Stimulated activated CD4-positive, alpha-beta T cell treated with anti-CD3 and anti-CD28 coated beads, TNF-alpha, amount 100 ng/mL, for 1 hour (primary cell): ENCODE data around the gene MRGPRX1.
"Not testable (repeated sequence)": the region's sequence is repeated elsewhere in the genome, so short reads cannot be mapped to it uniquely, and the experiment has no call there.

Source experiments
- DNase-seq, 3 donors: peaks; one replicate each; pipeline ENCODE4 v3.0.0-alpha.2; 2020; ENCODE audit warnings: low read depth in 3 of 3, low spot score in 1 of 3

MRGPRX1 gene

GRCh38 chr11:18939314-18939713, at the start of gene MRGPRX1:
Gene MRGPRX1, minus strand, starts transcription at chr11:18939414. Its CDS starts 4,630 bp downstream, at chr11:18934784.
- no peak for DNase-seq

GRCh38 chr11:18987454-18988231, 48.4 kb upstream of the MRGPRX1 start:
- DNase-seq: no peak

DNA sequence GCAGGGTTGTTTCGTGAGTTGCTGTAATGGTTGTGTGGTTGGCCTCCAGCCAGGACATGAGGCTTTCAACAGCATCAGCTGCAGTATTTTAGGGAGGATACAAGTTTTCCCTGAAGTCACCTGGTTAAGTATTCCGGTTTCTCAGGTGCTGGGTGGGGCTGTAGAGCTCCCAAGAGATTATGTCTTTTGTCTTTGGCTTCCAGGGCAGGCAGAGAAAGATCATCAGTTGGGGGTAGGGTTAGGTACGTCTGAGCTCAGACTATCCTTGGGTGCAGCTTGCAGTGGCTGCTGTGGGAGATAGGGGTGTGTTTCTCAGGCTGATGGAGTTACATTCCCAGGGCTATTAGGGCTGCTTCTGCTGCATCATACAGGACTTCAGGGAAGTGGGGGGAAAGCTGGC, 47.5 kb upstream of the MRGPRX1 start:
- DNase-seq: no peak

- no peak for DNase-seq
Measured at GRCh38 chr11:18981897-18982296, 42.7 kb upstream of the MRGPRX1 start.

DNA sequence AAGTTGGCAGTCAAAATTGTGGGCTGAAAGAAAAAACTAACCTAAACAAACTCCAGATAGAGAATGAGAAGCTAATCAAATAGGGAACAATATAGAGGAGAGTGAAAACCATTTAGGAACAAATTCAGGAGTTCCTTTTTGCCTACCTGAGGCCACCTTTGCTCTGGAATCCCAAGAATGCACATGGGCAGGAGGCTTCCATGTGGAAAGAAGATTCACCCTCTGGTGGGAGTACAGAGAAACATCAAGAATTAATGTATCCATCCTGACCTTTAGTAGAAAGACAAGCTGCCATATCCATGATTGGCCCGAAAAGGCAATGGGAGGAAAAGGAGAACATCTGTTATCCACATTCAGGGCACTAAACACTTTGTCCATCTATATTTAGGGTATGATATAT, 35.0 kb upstream of the MRGPRX1 start:
- DNase-seq: no peak

DNA sequence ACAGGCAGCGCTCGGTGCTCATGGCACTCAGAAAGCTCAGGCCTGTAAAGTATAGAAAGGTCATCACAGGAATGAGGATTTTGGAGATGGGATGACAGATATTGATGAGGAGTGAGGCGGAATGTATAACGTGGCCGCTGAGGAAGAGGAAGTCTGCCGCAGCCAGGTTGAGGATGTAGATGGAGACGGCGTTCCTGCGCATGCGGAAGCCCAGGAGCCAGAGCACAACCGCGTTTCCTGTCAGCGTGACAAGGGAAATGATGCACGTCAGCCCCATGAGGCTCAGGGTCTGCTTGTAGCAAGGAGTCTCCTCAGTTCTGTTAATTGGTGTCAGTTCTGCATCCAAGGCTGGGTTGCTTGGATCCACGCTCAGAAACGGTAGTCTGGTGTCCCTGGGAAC, 33.1 kb upstream of the MRGPRX1 start:
- DNase-seq: no peak

DNA sequence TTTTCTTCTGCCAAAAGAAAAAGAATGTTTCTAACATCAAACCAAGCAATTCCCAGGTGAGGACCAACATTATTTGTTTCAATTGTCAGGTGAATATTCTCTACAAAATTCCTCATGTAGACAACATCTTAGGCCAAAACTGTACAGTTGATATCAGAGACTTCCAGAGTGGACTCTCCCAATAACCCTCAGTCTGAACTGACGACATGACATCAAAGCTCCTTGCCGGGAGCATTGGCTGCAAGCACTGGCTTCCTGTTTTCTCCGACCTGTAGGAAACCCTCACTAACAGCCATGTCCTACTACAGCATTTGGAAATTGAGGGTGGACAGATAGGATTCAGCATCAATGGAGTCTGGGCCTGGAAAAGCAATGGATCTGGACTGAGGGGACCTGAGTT, 30.5 kb upstream of the MRGPRX1 start:
- no peak for DNase-seq

DNA sequence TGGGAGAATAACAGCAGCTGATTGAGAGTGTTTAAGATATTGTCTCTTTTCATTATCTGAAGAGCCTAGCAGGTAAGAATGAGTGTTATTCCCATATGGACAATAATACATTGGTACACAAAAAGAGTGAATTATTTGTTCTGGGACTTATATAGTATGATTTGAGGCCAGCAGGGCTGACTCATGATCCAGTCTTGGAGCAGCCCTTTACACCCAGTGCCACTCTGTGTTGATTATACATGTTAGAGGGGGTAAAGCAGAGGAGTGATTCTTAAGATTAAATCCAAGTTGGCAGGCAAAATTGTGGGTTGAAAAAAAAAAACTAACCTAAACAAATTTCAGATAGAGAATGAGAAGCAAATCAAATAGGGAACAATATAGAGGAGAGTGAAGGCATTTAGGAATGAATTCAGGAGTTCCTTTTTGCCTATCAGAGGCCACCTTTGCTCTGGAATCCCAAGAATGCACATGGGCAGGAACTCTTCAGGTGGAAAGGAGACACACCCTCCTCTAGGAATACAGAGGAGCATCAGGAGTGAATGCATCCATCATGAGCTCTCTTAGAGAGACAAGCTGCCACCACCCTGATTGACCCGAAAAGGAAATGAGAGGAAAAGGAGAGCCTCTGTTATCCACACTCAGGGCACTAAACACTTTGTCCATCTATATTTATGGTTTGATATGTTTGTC, 19.2 kb upstream of the MRGPRX1 start:
- DNase-seq: no peak

DNA sequence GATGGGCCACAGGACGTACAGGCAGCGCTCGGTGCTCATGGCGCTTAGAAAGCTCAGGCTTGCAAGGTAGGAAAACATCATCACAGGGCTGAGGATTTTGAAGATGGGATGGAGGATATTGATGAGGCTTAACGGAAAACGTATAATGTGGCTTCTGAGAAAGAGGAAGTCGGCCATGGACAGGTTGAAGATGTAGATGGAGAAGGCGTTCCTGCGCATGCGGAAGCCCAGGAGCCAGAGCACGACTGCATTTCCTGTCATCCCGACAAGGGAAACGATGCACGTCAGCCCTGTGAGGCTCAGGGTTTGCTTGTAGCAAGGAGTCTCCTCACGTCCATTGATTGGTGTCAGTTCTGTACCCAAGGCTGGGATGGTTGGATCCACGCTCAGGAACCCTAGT, 17.4 kb upstream of the MRGPRX1 start:
- DNase-seq: no peak

DNA sequence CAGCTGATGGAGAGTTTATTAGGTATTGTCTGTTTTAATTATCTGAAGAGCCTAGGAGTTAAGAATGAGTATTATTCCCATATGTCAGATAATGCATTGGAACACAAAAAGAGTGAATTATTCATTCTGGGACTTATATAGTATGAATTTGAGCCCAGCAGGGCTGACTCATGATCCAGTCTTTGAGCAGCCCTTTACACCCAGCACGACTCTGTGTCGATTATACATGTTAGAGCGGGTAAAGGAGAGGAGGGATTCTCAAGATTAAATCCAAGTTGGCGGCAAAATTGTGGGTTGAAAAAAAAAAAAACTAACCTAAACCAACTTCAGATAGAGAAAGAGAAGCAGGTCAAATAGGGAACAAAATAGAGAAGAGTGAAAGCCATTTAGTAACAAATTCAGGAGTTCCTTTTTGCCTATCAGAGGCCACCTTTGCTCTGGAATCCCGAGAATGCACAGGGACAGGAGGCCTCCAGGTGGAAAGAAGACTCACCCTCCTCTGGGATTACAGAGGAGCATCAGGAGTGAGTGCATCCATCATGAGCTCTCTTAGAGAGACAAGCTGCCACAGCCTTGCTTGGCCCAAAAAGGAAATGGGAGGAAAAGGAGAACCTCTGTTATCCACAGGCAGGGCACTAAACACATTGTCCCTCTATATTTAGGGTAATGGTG, 3.1 kb downstream of the MRGPRX1 start:
- DNase-seq: no peak

- no peak for DNase-seq
Measured at GRCh38 chr11:18934195-18934814, 4.9 kb downstream of the MRGPRX1 start.

- no peak for DNase-seq
Measured at GRCh38 chr11:18927550-18928322, 11.5 kb downstream of the MRGPRX1 start.

DNA sequence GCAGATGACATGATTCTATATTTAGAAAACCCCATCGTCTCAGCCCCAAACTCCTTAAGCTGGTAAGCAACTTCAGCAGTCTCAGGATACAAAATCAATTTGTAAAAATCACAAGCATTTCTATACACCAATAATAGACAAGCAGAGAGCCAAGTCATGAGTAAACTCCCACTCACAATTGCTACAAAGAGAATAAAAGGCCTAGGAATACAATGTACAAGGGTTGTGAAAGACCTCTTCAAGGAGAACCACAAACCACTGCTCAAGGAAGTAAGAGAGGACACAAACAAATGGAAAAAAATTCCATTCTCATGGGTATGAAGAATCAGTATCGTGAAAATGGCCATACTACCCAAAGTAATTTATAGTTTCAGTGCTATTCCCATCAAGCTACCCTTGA, 13.8 kb downstream of the MRGPRX1 start:
- not testable (repeated sequence) for DNase-seq

- DNase-seq: no peak
Measured at GRCh38 chr11:18912883-18913282, 26.3 kb downstream of the MRGPRX1 start.

DNA sequence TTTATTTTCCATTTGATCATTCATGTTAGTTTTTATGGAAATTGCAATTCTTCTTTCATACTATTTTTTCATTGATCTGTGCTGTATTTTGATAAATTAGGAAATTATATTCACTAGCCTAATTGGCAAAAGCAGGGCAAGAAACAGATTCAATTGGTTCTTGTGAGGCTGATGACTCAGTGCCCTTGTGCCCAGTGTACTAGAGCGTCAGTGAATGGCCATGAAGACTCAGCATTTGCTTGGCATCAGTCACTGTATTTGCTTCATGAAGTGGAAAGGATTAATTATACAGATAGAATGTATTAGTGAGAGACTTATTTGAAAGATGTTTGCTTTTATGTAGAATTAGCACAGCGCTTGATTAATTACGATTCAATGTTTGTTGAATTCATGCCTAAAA, 31.8 kb downstream of the MRGPRX1 start:
- DNase-seq: no peak

GRCh38 chr11:18900637-18901036, 38.6 kb downstream of the MRGPRX1 start:
- DNase-seq: not testable (repeated sequence)

DNA sequence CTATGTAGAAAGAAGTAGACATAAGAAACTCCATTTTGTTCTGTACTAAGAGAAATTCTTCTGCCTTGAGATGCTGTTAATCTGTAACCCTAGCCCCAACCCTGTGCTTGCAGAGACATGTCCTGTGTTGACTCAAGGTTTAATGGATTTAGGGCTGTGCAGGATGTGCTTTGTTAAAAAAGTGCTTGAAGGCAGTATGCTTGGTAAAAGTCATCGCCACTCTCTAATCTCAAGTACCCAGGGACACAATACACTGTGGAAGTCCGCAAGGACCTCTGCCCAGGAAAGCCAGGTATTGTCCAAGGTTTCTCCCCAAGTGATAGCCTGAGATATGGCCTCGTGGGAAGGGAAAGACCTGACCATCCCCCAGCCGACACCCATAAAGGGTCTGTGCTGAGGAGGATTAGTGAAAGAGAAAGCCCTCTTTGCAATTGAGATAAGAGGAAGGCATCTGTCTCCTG, 39.0 kb downstream of the MRGPRX1 start:
- not testable (repeated sequence) for DNase-seq

- DNase-seq: not testable (repeated sequence)
Measured at GRCh38 chr11:18891712-18892111, 47.5 kb downstream of the MRGPRX1 start.

GRCh38 chr11:18890615-18891014, 48.6 kb downstream of the MRGPRX1 start:
- DNase-seq: no peak
